ENCODE measurements around the gene WDR53. TPM values are rescaled to one million over a fixed set of nuclear protein-coding genes. Genes with fewer than 3 reads are reported as not detected.

Gene WDR53
- total RNA-seq, 1 donor, result 6.9 TPM

- DNase-seq (ENCODE audit: low read depth), result no peak
- no peak for TF ChIP-seq CTCF (IDR thresholded peaks at IDR 0.05; ENCODE audit: insufficient read depth, low read depth, low read length)
- H3K4me3 ChIP-seq (ENCODE audit: low read depth, low read length), result no peak overlapping the region
Observed at GRCh38 chr3:196506687-196507086, 61.7 kb downstream of the WDR53 start.

DNA sequence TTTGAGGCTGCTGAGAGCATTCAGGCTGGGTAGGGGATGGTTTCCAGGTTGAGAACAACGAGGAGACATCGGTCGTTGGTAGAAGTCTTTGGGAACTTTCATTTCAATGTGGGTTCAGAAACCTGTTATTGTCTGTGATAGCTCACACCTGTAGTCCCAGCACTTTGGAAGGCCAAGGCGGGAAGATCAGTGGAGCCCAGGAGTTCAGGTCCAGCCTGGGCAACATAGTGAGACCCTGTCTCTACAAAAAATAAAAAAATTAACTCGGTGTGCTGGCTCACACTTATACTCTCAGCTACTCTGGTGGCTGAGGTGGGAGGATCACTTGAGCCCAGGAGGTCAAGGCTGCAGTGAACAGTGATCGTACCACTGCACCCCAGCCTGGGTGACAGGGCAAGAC lies 63.8 kb downstream of the WDR53 start:
- DNase-seq (ENCODE audit: low read depth), result no peak
- TF ChIP-seq CTCF (IDR thresholded peaks at IDR 0.05; ENCODE audit: insufficient read depth, low read depth, low read length), result no peak
- H3K4me3 ChIP-seq (ENCODE audit: low read depth, low read length), result no peak overlapping the region

Small RNA genes within 50 kb of the gene (small RNA-seq; reads per million reads assigned to genes)
- not detected for gene RPS29P3

Other genes with a start within 250 kb of the WDR53 start
- gene TM4SF19, start 230.2 kb downstream of the WDR53 start, total RNA-seq, result 0.43 and 0.97 TPM in 2 replicates
- gene UBXN7, start 136.1 kb downstream of the WDR53 start, total RNA-seq, result 19.0 and 30.2 TPM in 2 replicates
- 17.1 and 22.5 TPM in 2 replicates for gene RNF168, start 64.8 kb downstream of the WDR53 start, total RNA-seq
- under 0.01 TPM in 1 of 2 replicates, not detected in the other for gene SMCO1, start 53.2 kb downstream of the WDR53 start, total RNA-seq
- 9.3 and 12.5 TPM in 2 replicates for gene FBXO45, start 106 bp upstream of the WDR53 start, total RNA-seq
- gene NRROS, start 71.1 kb upstream of the WDR53 start, total RNA-seq, result under 0.01 and 0.32 TPM in 2 replicates
- gene CEP19, start 143.7 kb upstream of the WDR53 start, total RNA-seq, result 1.6 and 5.2 TPM in 2 replicates
- gene PIGX, start 143.8 kb upstream of the WDR53 start, total RNA-seq, result 18.0 and 31.1 TPM in 2 replicates
- 34.5 and 57.0 TPM in 2 replicates for gene PAK2, start 171.3 kb upstream of the WDR53 start, total RNA-seq

All from fibroblast of villous mesenchyme (primary cell).